HG03575 (cell line): ENCODE measurements around the gene CCDC170.
A peak's percentile ranks its signal among the peaks of the same experiment; 100 is the strongest.
"Not testable (repeated sequence)": the region's sequence is repeated elsewhere in the genome, so short reads cannot be mapped to it uniquely, and the experiment has no call there.

Experiments used
- ATAC-seq: cut with Tn5 transposase; IDR thresholded peaks from one replicate; pipeline ENCODE4 v1.9.1; 2021; ENCODE audit not compliant: unreplicated experiment, insufficient number of reproducible peaks, low FRiP score; ENCODE audit errors: extremely low read depth

The CCDC170 gene, protein sequence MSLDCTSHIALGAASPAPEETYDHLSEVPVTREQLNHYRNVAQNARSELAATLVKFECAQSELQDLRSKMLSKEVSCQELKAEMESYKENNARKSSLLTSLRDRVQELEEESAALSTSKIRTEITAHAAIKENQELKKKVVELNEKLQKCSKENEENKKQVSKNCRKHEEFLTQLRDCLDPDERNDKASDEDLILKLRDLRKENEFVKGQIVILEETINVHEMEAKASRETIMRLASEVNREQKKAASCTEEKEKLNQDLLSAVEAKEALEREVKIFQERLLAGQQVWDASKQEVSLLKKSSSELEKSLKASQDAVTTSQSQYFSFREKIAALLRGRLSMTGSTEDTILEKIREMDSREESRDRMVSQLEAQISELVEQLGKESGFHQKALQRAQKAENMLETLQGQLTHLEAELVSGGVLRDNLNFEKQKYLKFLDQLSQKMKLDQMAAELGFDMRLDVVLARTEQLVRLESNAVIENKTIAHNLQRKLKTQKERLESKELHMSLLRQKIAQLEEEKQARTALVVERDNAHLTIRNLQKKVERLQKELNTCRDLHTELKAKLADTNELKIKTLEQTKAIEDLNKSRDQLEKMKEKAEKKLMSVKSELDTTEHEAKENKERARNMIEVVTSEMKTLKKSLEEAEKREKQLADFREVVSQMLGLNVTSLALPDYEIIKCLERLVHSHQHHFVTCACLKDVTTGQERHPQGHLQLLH

DNA sequence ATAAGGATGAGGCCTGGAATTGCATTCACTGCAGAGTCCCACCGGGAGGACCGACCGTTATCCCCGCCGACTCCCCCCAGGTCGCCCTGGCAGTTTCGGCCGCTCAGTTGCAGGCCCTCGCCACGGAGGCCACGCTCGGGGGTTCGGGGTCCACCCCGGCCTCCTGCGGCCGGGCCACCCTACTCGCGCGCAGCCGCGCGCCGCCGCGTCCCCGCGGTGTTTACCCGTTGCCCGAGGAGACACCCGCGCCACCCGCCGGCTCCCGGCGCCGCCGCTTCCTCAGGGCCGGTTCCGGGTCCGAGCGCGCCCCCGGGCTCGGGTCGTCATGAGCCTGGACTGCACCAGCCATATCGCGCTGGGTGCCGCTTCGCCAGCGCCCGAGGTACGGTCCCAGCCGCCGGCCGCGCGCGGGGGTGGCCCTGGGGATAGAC lies at the start of gene CCDC170:
TSS of gene CCDC170 (plus strand) at position 214 of the 431 bp plus-strand sequence. CDS start at position 326, 112 bp downstream.
- no peak for ATAC-seq

DNA sequence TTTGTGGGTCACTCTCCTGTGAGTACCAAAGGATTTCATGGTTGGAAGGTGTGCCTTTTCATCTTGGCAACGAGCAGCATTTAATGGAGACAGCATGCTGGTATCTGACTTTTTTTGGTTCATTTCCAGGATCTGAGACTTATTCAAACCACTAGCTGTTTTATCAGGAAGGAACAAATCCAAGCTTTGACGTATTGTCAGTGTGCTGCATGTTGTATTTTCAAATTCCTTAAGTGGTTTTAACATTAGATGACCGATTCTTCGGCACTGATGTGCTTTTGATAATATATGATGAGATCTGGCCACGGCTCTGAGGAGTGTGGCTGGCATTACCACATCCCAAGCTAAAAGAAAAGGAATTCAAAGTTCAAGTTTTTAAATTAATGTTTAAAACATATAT lies 48.3 kb upstream of the CCDC170 start:
- no peak for ATAC-seq

DNA sequence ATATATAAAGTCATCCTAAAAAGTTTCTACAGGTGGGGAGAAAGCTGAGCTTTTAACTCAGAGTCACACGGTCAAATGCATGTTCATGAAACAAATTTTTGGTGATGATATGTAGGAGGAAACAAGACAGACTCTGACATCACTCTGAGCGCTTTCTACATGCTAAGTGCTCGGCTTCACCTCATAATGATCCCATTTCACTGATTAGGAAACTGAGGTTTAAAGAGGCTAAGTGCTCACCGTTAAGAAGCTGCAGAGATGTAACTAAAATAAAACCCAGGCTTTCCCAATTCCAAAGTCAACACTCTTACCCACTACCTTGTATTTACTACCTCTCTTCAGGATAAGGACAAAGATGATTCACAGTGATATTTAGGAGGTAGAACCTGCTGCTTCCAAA lies 46.6 kb upstream of the CCDC170 start:
- ATAC-seq, result no peak

DNA sequence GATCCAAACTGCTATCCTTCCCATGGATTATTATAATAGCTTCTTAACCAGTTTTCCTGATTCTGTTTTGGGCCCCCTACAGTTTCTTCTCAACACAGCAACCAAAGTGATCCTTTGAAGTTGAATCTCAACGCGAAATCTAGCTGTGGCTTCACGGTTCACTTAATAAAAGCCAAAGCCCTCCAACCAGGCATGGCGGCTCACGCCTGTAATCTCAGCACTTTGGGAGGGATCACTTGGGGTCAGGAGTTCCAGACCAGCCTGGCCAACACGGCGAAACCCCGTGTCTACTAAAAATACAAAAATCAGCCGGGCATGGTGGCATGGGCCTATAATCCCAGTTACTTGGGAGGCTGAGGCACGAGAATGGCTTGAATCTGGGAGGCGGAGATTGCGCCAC lies 45.2 kb upstream of the CCDC170 start:
- ATAC-seq, result no peak

DNA sequence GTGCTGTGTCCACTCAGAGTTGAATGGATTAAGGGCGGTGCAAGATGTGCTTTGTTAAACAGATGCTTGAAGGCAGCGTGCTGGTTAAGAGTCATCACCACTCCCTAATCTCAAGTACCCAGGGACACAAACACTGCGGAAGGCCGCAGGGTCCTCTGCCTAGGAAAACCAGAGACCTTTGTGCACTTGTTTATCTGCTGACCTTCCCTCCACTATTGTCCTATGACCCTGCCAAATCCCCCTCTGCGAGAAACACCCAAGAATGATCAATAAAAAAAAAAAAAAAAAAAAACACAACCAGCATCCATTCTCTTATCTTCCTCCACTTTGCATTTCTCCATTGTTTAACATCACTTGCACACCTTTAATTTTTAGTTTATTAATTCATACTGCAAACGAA lies 42.9 kb upstream of the CCDC170 start:
- not testable (repeated sequence) for ATAC-seq

DNA sequence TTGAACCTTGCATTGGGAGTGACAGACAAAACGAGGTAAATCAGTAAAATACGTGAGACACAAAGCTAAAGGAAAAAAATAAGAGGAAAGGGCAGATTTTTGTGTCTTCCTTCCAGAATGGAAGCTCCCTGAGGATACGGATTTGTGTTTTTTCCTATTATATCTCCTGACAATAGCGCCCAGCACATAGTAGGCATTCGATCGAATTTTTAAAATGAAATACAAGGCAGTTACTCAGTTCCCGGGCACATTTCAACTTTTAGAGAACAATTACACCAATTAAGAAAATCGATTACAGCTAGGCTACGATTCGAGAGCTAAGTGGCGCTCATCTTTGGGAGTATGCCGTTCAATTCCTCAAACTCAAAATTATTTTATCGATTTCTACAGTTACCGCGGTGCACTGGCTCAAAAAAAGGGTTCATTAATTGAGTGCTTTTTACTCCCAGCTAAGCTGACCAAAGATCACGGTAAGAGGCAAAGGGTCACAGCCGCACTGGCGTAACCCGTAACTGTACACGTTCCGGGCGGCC lies 42.3 kb upstream of the CCDC170 start:
- no peak for ATAC-seq

DNA sequence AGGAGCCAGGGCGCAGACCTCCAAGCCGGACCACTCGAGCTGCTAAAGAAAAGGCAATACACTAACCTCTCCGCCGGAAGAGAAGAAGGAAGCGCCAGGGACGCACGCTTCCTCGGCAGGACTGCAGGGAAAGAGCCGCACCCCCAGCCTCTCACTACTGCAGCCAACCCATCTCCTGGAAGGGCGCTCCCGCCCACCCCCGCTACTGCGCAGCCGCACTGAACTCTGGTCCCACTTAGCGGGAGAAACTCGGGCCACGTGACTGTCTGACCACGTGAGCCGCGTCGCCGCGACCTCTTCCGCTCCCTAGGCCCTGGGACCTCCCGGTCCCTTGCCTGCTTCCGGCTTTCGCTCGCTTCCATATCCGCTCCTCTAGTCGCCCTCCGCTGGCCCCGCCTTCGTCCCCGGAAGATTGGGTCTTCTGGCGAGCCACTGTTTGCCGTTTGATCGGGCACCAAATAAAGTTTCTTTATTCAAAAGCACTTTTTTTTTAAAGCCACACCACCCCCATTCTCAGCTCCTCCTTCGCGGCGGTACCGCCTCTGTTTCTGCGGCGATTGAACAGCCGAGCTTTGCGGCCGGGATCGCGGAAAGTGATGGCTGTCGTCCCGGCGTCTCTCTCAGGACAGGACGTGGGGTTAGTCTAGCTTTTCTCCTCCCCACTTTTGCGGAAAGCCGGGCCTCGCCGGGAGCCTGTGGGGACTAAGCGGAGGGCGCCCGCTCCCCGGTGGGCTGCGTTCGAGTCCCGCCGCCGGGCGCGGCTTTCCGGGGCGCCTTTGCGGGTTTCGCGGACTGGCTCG lies 41.7 kb upstream of the CCDC170 start, which contains the start of gene RMND1:
TSS of gene RMND1 (minus strand) at position 177 of the 800 bp plus-strand sequence. CDS start 6,315 bp downstream, outside the sequence.
- ATAC-seq, result peak; percentile 85

DNA sequence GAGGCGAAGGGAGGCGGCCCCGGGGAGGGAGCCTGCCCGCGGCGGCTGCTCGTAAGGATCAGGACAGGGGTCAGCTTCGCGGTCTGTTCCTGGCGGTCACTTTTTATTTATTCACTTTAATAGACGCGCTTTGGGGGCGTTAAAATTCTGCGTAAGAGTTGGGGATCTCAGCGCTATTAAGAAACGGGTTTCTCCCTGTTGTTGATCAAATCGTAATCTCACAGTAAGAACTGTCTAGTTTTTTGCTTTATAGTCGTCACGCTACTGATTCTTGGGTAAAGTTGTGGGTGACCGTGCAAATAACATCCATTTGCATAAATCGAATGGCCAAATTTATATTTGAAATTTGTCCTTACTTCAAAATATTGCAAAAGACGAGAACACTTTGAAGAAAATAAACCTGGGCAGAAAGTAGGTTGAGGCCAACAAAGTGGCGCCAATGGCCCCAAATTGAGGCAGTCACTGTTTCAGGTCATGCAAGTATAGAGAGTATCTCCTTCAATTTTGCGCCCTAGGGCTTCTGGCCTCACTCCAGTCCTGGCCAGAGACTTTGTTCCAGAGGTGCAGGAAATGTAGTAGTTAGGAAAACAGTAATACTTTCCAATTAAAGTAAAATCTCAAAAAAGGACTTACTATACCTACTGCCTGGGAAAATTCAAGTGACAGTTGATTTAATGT lies 40.9 kb upstream of the CCDC170 start:
- no peak for ATAC-seq

DNA sequence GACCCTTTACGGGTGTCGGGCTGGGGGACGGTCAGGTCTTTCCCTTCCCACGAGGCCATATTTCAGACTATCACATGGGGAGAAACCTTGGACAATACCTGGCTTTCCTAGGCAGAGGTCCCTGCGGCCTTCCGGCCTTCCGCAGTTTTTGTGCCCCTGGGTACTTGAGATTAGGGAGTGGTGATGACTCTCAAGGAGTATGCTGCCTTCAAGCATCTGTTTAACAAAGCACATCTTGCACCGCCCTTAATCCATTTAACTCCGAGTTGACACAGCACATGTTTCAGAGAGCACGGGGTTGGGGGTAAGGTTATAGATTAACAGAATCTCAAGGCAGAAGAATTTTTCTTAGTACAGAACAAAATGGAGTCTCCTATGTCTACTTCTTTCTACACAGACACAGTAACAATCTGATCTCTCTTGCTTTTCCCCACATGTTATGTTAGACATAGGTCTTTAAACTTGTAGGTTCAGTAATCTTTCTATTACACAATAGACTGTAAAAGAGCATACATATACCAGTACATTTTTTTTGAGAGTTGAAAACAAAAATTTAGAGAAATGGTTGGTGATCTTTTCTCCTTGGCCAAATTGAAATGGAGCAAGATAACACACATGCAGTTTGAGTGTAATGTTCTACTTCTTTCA lies 37.9 kb upstream of the CCDC170 start:
- ATAC-seq, result not testable (repeated sequence)

DNA sequence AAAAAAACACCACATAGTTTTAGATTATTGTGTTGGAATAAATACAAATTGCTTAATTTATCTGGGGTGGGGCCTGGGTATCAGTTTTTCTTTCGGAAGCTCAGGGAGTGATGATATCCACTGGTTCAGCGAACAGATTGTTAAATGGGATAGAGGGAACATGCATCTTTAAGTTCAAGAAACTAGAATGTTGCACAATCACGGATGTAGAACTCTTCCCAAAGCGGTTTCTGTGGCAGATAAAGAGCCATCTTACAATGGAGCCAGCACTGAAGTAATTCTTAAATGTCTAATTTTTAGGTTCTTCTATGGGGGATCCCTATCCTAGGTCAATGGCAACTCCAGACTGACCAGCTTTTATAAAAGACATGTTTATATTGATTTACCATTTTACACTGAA lies 32.1 kb upstream of the CCDC170 start:
- ATAC-seq, result no peak

DNA sequence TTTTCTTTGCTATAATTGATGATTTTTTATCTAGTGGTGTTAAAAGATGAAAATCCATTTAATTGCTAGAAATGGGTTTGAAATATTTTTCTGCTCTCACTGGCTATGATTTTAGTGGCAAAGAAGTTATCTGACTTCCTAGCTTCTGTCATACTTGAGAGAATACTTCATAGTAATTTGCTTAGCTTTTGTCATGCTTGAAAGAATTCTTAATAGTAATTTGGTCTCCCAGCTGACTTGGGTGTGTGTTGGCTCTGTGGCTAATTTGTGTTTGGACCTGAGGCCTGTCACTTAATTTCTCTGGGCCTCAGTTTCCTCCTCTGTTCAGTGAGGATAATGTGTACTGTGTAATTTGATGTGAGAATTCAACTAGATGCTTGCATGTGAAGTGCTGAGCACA lies 29.1 kb upstream of the CCDC170 start:
- ATAC-seq, result no peak

DNA sequence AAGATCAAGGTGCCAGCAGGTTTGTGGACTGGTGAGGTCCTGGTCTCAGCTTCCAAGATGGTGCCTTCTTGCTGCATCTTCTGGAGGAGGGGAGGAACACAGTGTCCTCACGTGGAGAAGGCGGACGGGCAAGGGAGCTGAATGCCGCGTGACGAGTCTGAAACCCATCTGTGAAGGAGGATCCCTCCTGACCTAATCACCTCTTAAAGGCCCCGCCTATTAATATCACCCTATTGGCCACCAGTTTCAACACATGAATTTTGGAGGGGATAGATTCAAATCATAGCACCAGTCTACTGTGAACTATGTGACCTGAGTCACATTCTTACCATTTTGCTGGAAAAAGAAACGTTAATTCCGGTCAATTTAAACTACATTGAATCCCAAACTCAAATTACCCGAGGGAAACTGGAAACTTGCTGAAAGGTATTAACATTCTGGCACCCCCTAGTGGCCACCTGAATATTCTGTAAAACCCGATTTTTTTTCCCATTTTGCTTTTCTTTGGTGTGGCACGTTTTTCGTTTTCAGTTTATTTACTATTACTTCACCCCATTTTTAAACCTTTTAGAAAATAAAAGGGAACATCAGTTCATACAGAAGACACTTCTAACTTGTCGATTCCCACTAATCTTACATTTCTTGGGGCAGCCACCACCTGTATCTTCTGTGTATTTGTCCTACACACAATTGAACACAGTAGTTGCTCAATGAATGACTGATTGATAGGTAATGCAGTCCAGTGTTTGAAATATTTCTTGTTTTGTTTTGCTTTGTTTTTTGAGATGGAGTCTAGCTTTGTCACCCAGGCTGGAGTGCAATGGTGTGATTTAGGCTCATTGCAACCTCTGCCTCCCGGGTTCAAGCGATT lies 17.9 kb upstream of the CCDC170 start:
- ATAC-seq, result no peak

DNA sequence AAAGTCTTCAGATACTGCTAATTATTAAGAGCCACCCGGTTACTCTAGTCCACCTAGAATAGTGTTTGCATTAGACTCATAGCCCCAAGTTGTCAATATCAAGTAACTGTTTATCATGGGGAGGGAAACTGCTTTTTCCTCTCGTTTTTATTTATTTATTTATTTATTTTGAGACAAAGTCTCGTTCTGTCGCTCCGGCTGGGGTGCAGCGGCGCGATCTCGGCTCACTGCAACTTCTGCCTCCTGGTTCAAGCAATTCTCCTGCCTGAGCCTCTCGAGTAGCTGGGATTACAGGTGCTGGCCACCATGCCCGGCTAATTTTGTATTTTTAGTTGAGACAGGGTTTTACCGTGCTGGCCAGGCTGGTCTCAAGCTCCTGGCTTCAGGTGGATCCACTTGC lies 16.1 kb upstream of the CCDC170 start:
- no peak for ATAC-seq

DNA sequence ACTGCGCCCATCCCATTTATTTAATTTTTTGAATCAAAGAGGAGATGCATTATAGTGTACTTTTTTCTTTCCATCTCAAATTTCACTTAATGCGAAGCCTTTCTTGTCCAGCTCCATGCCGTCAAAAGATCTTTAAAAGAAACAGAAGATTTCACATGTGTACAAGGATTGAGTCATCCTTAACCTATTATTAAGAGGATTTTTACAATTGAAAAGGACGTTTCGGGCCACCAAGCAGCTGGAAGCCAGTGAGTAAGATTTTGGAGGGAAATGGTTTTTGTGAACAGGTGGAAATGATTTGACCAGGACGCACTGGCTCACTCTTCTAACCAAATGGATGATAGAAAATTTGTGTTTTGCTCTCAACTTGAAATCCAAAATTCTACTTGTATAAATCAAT lies 15.1 kb upstream of the CCDC170 start:
- ATAC-seq, result no peak

DNA sequence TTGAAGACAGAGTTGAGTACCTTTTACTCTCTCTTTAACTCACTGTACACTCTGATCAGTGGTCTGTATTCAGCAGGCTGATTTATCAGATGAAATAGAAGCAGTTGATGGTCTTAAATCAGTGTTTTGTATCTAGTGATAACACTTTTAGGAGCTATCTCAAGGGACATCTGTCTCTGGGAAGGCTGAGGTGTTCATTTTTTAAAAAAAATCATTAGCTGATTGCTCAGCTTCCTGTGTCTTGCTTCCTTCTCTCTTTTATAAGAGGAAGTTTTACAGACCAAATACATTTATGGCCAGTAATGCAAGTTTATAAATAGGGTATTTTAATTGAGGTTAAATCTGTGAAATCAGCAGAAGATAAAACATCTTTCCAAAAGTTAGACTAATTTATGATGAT lies 12.0 kb upstream of the CCDC170 start:
- no peak for ATAC-seq

DNA sequence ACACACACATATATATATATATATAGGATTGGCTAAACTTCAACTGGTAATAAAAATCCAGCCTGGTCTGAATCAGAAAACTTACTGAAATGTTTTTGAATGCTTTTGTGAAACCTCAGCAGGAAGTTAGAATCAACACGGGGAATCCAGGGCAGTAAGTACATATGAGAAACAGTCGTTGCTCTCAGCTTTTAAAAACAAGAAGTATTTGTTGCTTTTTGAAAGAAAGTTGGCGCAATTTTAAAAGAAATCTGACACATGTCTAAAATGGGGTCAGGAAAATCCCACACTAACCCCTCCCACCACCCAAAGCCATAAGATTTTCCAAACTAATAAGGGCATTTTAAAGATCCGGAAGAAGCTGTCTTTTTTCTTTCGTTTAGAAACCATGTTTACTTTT lies 11.5 kb upstream of the CCDC170 start:
- ATAC-seq, result no peak

DNA sequence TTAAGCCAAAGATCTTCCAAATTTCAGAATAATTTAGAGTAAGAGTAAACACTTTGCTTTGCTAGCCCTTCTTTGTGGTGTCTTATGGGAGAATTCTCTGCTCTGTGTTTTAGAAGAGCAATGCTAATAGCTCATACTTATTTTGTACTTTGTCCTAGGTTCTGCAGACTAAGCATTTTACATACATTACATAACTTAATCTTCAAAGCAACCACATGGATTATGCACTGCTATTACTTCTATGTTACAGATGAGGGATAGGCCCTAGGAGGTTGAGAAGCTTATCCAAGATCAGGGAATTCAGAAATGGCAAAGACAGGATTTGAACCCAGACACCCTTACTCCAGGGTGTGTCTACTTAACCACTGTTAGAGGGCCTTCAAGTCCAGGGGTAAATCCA lies 9.8 kb upstream of the CCDC170 start:
- no peak for ATAC-seq
